ENCODE measurements around the gene UBE2H.
"Not testable (repeated sequence)": the region's sequence is repeated elsewhere in the genome, so short reads cannot be mapped to it uniquely, and the experiment has no call there.

Gene UBE2H

GRCh38 chr7:129907122-129907736 is 45.5 kb downstream of the UBE2H start:
- no peak for DNase-seq

GRCh38 chr7:129906700-129907099 is 46.1 kb downstream of the UBE2H start:
- DNase-seq = no peak

DNA sequence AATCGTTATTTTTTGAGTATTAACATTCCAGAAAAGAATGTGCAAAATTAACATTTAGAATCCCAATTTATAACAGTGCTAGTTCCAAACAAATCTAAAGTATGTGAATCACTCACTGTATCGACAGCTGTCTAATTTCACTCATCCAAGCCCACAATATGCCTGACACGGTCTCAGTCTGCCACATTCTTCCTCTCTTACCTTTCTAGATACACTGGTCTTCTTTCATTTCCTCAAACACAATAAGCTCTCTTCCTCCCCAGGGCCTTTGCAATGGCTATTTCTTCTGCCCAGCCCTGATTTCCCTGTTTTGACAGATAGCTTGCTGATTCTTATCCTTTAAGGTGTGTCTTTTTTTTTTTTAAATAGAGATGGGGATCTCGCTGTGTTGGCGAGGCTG is 48.8 kb downstream of the UBE2H start:
- DNase-seq = no peak

- DNase-seq = no peak
Observed at GRCh38 chr7:129902788-129903422, 49.9 kb downstream of the UBE2H start.

GRCh38 chr7:129898502-129899160 is 54.1 kb downstream of the UBE2H start:
- no peak for DNase-seq

DNA sequence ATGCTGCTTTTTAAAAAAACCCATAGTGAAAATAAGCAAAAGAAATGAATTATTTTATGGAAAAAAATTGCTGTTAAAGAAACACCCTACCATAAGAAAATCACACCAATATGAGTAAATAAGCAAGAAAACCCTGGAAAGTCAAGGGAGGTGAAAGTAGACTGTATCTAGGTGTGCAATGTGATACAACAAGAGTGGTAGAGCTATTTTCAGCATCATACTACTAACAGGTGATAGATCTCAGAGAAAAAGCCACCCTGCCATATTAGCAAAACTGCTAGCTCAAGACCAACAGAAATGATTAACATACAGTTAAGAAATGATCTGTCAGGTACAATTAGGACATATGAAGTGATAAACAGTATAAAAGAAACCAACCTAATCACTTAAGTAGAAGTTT is 54.8 kb downstream of the UBE2H start:
- DNase-seq = no peak

DNA sequence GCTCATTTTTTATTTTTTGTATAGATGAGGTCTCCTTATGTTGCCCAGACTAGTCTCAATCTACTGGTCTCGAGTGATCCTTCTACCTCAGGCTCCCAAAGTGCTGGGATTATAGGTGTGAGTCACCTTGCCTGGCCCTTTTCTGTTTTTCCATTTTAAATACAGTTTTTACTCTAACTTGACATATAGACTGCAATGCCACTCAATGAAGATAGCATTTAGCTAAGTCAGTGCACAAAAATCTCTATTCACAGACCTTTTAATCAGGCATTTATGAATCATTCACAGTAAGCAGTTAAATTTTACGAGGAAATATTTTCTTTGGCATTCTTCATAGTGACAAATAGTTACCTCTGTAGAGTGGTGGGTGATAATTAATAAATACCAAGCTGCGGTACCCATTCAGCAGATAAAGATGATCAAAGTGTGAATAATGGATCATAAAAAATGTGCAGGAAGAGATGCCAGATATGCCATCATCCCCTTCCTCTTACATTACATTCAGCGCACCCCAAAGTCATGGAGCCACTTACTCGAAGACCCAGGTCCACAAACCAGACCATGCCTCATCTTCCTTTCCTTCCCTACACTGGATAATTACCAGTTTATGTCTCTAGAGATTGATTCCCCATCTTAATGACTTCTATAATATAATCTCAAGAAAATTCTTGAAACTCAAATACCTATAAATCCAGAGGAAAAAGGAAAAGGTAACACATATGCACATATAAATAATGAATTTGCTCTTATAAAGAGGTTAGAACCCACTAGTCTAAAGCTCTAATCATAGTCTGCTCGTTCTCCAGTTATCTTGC is 56.0 kb downstream of the UBE2H start:
- DNase-seq = no peak

DNA sequence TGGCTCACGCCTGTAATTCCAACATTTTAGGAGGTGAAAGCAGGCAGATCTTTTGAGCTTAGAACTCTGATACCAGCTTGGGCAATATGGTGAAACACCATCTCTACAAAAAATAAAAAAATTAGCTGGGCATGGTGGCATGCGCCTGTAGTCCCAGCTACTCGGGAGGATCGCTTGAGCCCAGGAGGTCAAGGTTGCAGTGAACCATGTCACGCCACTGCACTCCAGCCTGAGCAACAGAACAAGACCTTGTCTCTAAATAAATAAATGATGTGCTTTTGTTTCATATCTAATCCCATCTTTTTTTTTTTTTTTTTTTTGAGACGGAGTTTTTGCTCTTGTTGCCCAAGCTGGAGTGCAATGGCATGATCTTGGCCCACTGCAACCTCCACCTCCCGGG is 58.6 kb downstream of the UBE2H start:
- not testable (repeated sequence) for DNase-seq

DNA sequence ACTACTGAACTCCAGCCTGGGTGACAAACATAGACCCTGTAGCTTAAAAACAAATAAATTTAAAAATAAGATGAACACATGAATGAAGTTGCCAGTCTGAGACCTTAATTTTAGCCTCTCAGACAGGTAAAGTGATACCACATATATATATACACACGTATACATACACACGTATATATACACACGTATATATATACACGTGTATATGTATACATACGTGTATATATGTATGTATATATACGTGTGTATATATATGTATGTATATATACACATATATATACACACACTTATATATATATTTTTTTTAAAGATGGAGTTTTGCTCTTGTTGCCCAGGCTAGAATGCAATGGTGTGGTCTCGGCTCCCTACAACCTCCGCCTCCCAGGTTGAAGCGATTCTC is 62.7 kb downstream of the UBE2H start:
- no peak for DNase-seq

DNA sequence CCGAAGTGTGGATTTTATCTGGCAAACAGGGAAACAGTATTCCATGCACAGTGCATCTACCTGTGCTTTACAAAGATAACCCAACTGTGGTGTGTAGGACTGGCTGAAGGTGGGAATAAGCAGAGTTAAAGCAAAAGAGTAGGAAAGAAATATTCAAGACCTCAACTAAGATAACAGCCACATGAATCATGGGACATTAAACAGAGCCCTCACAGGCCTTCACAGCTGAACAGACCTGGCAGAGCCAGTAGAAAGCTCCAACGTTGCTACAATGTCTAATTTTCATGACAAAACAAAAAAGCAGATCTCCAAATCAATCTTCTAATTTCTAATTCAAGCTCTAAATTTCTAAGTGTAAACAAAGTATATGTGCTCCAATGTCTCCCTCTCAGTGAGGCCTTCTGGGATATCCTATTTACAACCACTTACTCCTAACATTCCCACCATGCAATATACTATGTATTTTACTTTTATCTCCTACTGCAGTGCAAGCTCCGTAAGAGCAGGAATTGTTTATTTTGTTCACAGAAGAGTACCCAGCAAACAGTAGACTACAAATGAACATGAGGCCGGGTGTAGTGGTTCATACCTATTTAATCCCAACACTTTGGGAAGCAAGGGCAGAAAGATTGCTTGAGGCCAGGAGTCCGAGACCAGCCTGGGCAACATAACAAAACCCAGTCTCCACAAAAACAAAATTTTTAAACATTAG is 63.5 kb downstream of the UBE2H start:
- DNase-seq = no peak

DNA sequence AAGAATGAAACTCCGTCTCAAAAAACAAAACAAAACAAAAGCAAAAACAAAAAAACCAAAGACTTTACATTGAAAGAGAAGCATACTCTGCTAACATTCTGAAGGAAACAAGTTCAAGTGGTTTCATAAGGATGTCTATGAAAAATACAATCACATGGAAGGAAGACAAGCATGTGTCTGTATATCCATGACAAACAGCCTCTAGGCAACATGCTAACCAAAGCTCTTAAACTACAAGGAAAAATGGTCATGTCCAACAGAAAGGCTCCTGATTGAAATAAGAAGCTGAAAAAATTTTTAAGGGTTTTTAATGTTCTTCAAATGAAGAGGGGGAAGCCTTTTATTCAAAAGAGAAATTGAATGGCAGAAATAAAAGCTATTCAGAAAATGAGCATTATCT is 64.9 kb downstream of the UBE2H start:
- no peak for DNase-seq

GRCh38 chr7:129886818-129887186 is 66.0 kb downstream of the UBE2H start:
- no peak for DNase-seq

DNA sequence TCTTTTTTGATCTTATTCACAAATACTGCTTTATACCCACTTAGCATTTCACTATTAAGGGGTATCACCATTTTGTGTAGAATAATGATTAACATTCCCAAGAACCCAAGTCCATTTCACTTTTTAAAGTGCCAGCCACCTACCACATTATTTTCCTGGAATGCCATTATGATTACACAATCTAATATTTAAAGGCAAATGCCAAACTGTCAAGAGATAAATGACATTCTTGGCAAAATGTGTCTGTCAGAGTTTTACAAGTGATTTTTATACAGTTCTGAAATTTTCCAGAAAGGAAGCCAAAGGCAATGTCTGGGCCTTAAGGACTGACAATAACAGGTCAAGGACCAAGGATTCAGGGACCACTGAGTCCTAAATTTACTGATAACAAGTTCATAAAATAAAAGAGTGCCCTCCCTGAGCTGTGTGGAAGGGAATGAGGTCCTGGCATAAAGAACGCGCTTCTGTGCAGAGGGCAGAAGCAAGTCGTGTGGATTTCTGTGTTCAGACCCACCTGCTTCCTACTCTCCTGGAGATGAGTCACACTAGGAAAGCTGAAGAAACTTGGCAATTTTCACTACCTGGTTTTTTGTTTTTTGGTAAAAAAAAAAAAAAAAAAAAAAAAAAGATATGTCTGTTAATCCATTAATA is 66.5 kb downstream of the UBE2H start:
- DNase-seq = no peak

DNA sequence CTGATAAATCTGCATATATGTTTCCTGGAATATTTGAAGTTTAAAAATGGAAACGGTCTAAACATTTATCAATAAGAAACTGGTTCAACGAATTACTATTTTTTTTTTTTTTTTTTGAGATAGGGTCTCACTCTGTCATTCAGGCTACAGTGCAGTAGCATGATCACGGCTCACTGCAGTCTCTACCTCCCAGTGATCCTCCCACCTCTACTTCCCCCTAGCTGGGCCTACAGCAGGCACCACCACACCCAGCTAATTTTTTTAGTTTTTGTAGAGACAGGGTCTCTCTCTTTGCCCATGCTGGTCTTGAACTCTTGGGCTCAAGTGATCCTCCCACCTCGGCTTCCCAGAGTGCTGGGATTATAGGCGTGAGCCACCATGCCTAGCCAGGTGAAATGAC is 68.3 kb downstream of the UBE2H start:
- DNase-seq = no peak

DNA sequence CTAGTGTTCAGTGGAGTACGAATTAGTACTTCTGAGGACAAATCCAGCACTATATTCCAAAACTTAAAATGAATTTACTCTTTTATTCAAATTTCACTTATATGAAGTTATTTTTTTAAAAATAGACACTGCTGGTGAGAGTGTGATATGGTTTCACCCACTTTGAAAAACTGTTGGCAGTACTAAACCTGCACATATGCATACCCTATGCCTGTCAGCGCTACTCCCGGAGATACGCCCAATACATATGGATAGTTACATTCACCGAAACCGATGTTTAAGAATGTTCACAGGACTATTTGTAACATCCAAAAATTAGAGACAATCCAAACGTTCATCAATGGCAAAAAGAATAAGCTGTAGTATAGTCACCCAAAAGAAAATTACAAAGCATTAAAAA is 69.6 kb downstream of the UBE2H start:
- no peak for DNase-seq

- no peak for DNase-seq
Observed at GRCh38 chr7:129882531-129882930, 70.2 kb downstream of the UBE2H start.

- DNase-seq = no peak
Observed at GRCh38 chr7:129877146-129877792, 75.5 kb downstream of the UBE2H start.

GRCh38 chr7:129875745-129876411 is 76.9 kb downstream of the UBE2H start:
- no peak for DNase-seq

DNA sequence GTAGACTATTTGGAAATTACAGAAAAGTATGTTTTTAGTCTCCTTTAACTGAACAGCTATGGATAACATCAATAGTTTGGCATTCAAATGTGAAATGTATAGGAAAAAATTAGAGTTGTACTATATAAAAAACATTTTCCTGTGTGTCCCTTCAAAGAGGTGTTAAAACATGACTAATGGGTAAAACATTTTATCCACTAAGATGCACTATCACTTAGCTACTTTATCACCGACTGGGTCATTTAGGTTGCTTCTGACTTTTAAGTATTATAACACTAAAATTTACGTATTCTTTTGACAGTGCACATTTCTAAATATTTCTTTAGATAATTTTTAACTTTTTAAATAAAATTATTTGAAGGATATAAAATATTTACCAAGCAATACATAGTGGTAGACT is 77.6 kb downstream of the UBE2H start:
- no peak for DNase-seq

DNA sequence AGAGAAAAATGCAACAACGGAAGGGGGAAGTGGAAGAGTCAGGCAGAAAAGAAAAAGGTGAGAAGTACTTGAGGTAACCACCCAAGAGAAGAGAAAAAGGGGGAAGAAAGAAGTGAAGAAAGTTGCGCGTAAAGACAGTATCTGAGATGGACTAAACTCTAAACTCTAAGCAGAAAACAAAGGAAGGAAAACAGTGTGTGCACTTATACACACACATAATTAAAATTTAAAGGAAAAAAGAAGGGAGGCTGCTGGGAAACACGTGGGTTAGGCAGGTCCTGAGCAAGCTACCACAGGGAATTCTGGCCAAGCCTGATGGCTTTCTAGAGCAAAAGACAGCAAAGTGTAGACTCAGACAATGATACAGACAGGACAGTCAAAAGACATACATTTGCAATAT is 78.0 kb downstream of the UBE2H start:
- no peak for DNase-seq

DNA sequence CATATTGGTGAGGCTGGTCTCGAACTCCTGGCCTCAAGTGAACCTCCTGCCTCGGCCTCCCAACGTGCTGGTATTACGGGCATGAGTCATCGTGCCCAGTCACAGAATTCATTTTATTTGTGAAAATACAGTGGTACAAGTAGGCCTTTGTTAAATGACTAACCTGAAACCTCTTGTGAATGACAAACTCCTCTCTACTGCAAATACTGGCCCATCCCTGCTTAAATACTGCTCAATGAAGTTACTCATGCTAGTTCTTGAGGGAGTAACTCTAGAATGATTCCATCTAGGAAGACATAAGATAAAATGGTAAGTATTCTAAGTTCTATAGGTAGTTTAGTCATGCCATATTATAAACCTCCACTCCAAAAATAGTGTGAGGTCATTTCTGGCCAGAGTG is 80.7 kb downstream of the UBE2H start:
- DNase-seq = no peak
